Activated naive CD4-positive, alpha-beta T cell treated with anti-CD3 and anti-CD28 coated beads, Interleukin-2, amount 10 ng/mL, durations not matched to agents 7 days and 5 days (primary cell): ENCODE measurements around the gene PLCH1.

ENCODE experiments used
- CTCF ChIA-PET: fragments of 350-600 bp; sonication (Branson Sonifier 250); formaldehyde crosslinking; loops from one replicate; lab custom pipeline; 2021; ENCODE audit warnings: antibody characterized with exemption; lab: Charles Lee
- DNase-seq: peaks from one replicate; pipeline ENCODE4 v3.0.0-alpha.2; 2020
- H3K27ac Mint-ChIP-seq: one replicate; pipeline ENCODE4 v1.8.0; 2021; ENCODE audit warnings: mild to moderate bottlenecking, moderate library complexity, mixed read lengths
- H3K27me3 Mint-ChIP-seq: one replicate; pipeline ENCODE4 v1.8.0; 2021; ENCODE audit warnings: mild to moderate bottlenecking, mixed read lengths
- H3K36me3 Mint-ChIP-seq: one replicate; pipeline ENCODE4 v1.8.0; 2021; ENCODE audit warnings: mixed read lengths
- H3K4me1 Mint-ChIP-seq: one replicate; pipeline ENCODE4 v1.8.0; 2021; ENCODE audit warnings: mixed read lengths
- H3K4me3 Mint-ChIP-seq: one replicate; pipeline ENCODE4 v1.8.0; 2021; ENCODE audit warnings: mild to moderate bottlenecking, moderate library complexity, mixed read lengths
- H3K9me3 Mint-ChIP-seq: one replicate; pipeline ENCODE4 v1.8.0; 2021; ENCODE audit warnings: mixed read lengths

The PLCH1 gene

GRCh38 chr3:155737844-155738460, 6.9 kb downstream of the PLCH1 start:
- CTCF ChIA-PET, result interaction anchor here (1.0 kb wide), 1 partner anchor 18 kb away, joined by 4 read pairs; no protein-coding TSS in a partner anchor
- H3K9me3 Mint-ChIP-seq, result no peaks in the 10 kb centered on the region
- DNase-seq, result no peak
- no peak overlapping the region for H3K27ac Mint-ChIP-seq
- no peaks in the 10 kb centered on the region for H3K36me3 Mint-ChIP-seq
- no peak overlapping the region for H3K4me3 Mint-ChIP-seq
- peaks cover under 1% of the 10 kb centered on the region for H3K4me1 Mint-ChIP-seq
- H3K27me3 Mint-ChIP-seq, result peaks cover 46% of the 10 kb centered on the region

- no peaks in the 10 kb centered on the region for H3K36me3 Mint-ChIP-seq
- H3K27ac Mint-ChIP-seq, result no peak overlapping the region
- no peaks in the 10 kb centered on the region for H3K4me1 Mint-ChIP-seq
- no peak for DNase-seq
- peaks cover 35% of the 10 kb centered on the region for H3K27me3 Mint-ChIP-seq
- CTCF ChIA-PET, result no interaction called here
- H3K9me3 Mint-ChIP-seq, result no peaks in the 10 kb centered on the region
- no peak overlapping the region for H3K4me3 Mint-ChIP-seq
These were observed 8.5 kb downstream of the PLCH1 start for GRCh38 chr3:155736381-155736780.

- Mint-ChIP-seq H3K4me3 (no peak overlapping the region), H3K9me3 (no peaks in the 10 kb centered on the region), H3K36me3 (no peaks in the 10 kb centered on the region), H3K27me3 (peaks cover 12% of the 10 kb centered on the region), H3K27ac (no peak overlapping the region), H3K4me1 (no peaks in the 10 kb centered on the region)
- CTCF ChIA-PET, result no interaction called here
- DNase-seq, result no peak
These were observed 14.0 kb downstream of the PLCH1 start for GRCh38 chr3:155730843-155731242.

GRCh38 chr3:155727836-155728235, 17.0 kb downstream of the PLCH1 start:
- Mint-ChIP-seq H3K9me3 (no peaks in the 10 kb centered on the region), H3K36me3 (no peaks in the 10 kb centered on the region), H3K4me1 (no peaks in the 10 kb centered on the region), H3K27ac (no peak overlapping the region), H3K4me3 (no peak overlapping the region), H3K27me3 (peaks cover 12% of the 10 kb centered on the region)
- DNase-seq, result no peak
- CTCF ChIA-PET, result no interaction called here

- Mint-ChIP-seq H3K4me3 (no peak overlapping the region), H3K4me1 (no peaks in the 10 kb centered on the region), H3K9me3 (peaks cover 3% of the 10 kb centered on the region), H3K27ac (no peak overlapping the region), H3K36me3 (no peaks in the 10 kb centered on the region), H3K27me3 (no peaks in the 10 kb centered on the region)
- CTCF ChIA-PET, result interaction anchor here (1.4 to 1.8 kb wide), 2 partner anchors 12 to 92 kb away, joined by 4 to 5 read pairs; partner anchors contain the start of gene C3orf33
- DNase-seq, result no peak
These were observed 30.6 kb downstream of the PLCH1 start for GRCh38 chr3:155714295-155714718.

GRCh38 chr3:155712008-155712407, 32.9 kb downstream of the PLCH1 start:
- CTCF ChIA-PET, result interaction anchor here (0.8 to 2.6 kb wide), 2 partner anchors 10 to 93 kb away, joined by 3 to 11 read pairs; no protein-coding TSS in a partner anchor
- no peak for DNase-seq

GRCh38 chr3:155704771-155705559, 39.9 kb downstream of the PLCH1 start:
- Mint-ChIP-seq H3K27ac (no peak overlapping the region), H3K9me3 (no peaks in the 10 kb centered on the region)

More at GRCh38 chr3:155712008-155712407, 32.9 kb downstream of the PLCH1 start:
- no peak overlapping the region for H3K4me3 Mint-ChIP-seq
- H3K36me3 Mint-ChIP-seq, result no peaks in the 10 kb centered on the region
- no peaks in the 10 kb centered on the region for H3K27me3 Mint-ChIP-seq
- no peaks in the 10 kb centered on the region for H3K4me1 Mint-ChIP-seq
- H3K9me3 Mint-ChIP-seq, result no peaks in the 10 kb centered on the region
- H3K27ac Mint-ChIP-seq, result no peak overlapping the region

GRCh38 chr3:155704061-155704460, 40.8 kb downstream of the PLCH1 start:
- H3K4me1 Mint-ChIP-seq, result no peaks in the 10 kb centered on the region
- CTCF ChIA-PET, result interaction anchor here (1.0 to 1.1 kb wide), 2 partner anchors 9 to 14 kb away, joined by 3 read pairs; no protein-coding TSS in a partner anchor
- H3K27ac Mint-ChIP-seq, result no peak overlapping the region

More at GRCh38 chr3:155704771-155705559, 39.9 kb downstream of the PLCH1 start:
- Mint-ChIP-seq H3K4me3 (no peak overlapping the region), H3K36me3 (no peaks in the 10 kb centered on the region), H3K4me1 (no peaks in the 10 kb centered on the region), H3K27me3 (peaks cover 3% of the 10 kb centered on the region)
- DNase-seq, result no peak
- CTCF ChIA-PET, result interaction anchor here (1.0 kb wide), 1 partner anchor 8 kb away, joined by 3 read pairs; no protein-coding TSS in a partner anchor

GRCh38 chr3:155702745-155703591, 41.9 kb downstream of the PLCH1 start:
- no peaks in the 10 kb centered on the region for H3K36me3 Mint-ChIP-seq
- no peak overlapping the region for H3K27ac Mint-ChIP-seq
- no peak overlapping the region for H3K4me3 Mint-ChIP-seq
- no peaks in the 10 kb centered on the region for H3K4me1 Mint-ChIP-seq
- CTCF ChIA-PET, result interaction anchor here (0.8 to 3.6 kb wide), 11 partner anchors 9 to 399 kb away, joined by 3 to 48 read pairs (median 5); no protein-coding TSS in a partner anchor
- no peaks in the 10 kb centered on the region for H3K9me3 Mint-ChIP-seq
- DNase-seq, result no peak
- peaks cover 3% of the 10 kb centered on the region for H3K27me3 Mint-ChIP-seq

More at GRCh38 chr3:155704061-155704460, 40.8 kb downstream of the PLCH1 start:
- no peak for DNase-seq
- H3K36me3 Mint-ChIP-seq, result no peaks in the 10 kb centered on the region
- no peak overlapping the region for H3K4me3 Mint-ChIP-seq
- peaks cover 3% of the 10 kb centered on the region for H3K27me3 Mint-ChIP-seq
- H3K9me3 Mint-ChIP-seq, result no peaks in the 10 kb centered on the region

- no peak for DNase-seq
- Mint-ChIP-seq H3K4me1 (no peaks in the 10 kb centered on the region), H3K9me3 (no peaks in the 10 kb centered on the region), H3K27me3 (peaks cover 3% of the 10 kb centered on the region), H3K36me3 (no peaks in the 10 kb centered on the region), H3K4me3 (no peak overlapping the region), H3K27ac (no peak overlapping the region)
- CTCF ChIA-PET, result interaction anchor here (0.7 to 3.6 kb wide), 21 partner anchors 10 to 398 kb away, joined by 3 to 48 read pairs (median 4); no protein-coding TSS in a partner anchor
These were observed 42.9 kb downstream of the PLCH1 start for GRCh38 chr3:155701882-155702465.

- no peak for DNase-seq
- H3K27ac Mint-ChIP-seq, result no peak overlapping the region
- H3K27me3 Mint-ChIP-seq, result no peaks in the 10 kb centered on the region
- no peaks in the 10 kb centered on the region for H3K9me3 Mint-ChIP-seq
- H3K36me3 Mint-ChIP-seq, result no peaks in the 10 kb centered on the region
- no peak overlapping the region for H3K4me3 Mint-ChIP-seq
- no peaks in the 10 kb centered on the region for H3K4me1 Mint-ChIP-seq
- CTCF ChIA-PET, result interaction anchor here (0.6 kb wide), 1 partner anchor 92 kb away, joined by 3 read pairs; no protein-coding TSS in a partner anchor
These were observed 47.3 kb downstream of the PLCH1 start for GRCh38 chr3:155697542-155697941.

- H3K27ac Mint-ChIP-seq, result no peak overlapping the region
- H3K36me3 Mint-ChIP-seq, result no peaks in the 10 kb centered on the region
- H3K4me3 Mint-ChIP-seq, result no peak overlapping the region
- H3K4me1 Mint-ChIP-seq, result no peaks in the 10 kb centered on the region
- DNase-seq, result no peak
- CTCF ChIA-PET, result interaction anchor here (0.9 to 1.3 kb wide), 2 partner anchors 11 to 13 kb away, joined by 3 read pairs; no protein-coding TSS in a partner anchor
- H3K27me3 Mint-ChIP-seq, result peaks cover 11% of the 10 kb centered on the region
- H3K9me3 Mint-ChIP-seq, result no peaks in the 10 kb centered on the region
These were observed 54.0 kb downstream of the PLCH1 start for GRCh38 chr3:155690921-155691320.

- CTCF ChIA-PET, result interaction anchor here (2.2 kb wide), 1 partner anchor 14 kb away, joined by 6 read pairs; no protein-coding TSS in a partner anchor
- DNase-seq, result no peak
These were observed 56.4 kb downstream of the PLCH1 start for GRCh38 chr3:155688481-155688880.

More at GRCh38 chr3:155688481-155688880, 56.4 kb downstream of the PLCH1 start:
- Mint-ChIP-seq H3K36me3 (no peaks in the 10 kb centered on the region), H3K4me3 (no peak overlapping the region), H3K27ac (no peak overlapping the region), H3K4me1 (no peaks in the 10 kb centered on the region), H3K27me3 (peaks cover 11% of the 10 kb centered on the region), H3K9me3 (no peaks in the 10 kb centered on the region)
